Ectodermal cell (in vitro differentiated cells): ENCODE data around the gene DNAAF2.
"Not testable (repeated sequence)": the region's sequence is repeated elsewhere in the genome, so short reads cannot be mapped to it uniquely, and the experiment has no call there.

ENCODE experiments used
- H3K27ac ChIP-seq: 2 replicates; pipeline ENCODE4 v1.7.0; 2013; ENCODE audit warnings: mild to moderate bottlenecking, low read depth, low read length; ENCODE audit not compliant: insufficient read depth, poor library complexity, severe bottlenecking
- H3K27me3 ChIP-seq: 2 replicates; pipeline ENCODE4 v1.7.0; 2013; ENCODE audit warnings: mild to moderate bottlenecking, low read length; ENCODE audit not compliant: insufficient read depth, control insufficient read depth, poor library complexity, severe bottlenecking
- H3K36me3 ChIP-seq: one replicate; pipeline ENCODE4 v1.7.0; 2013; ENCODE audit warnings: low read length; ENCODE audit not compliant: control insufficient read depth, insufficient read depth
- H3K4me1 ChIP-seq: one replicate; pipeline ENCODE4 v1.7.0; 2013; ENCODE audit warnings: low read length; ENCODE audit not compliant: control insufficient read depth, insufficient read depth
- H3K4me3 ChIP-seq: 2 replicates; pipeline ENCODE4 v1.7.0; 2013; ENCODE audit warnings: low read depth, low read length, control low read depth; ENCODE audit not compliant: insufficient read depth
- H3K9me3 ChIP-seq: 2 replicates; pipeline ENCODE4 v1.7.0; 2013; ENCODE audit warnings: mild to moderate bottlenecking, low read length, moderate library complexity; ENCODE audit not compliant: control insufficient read depth
- WGBS, 2 experiments: methylation state at CpG; one replicate each; pipeline ENCODE4 v1.1.7; 2013; ENCODE audit warnings: missing lambda C conversion rate in 2 of 2; 5-methylcytosine and 5-hydroxymethylcytosine counted together

The DNAAF2 gene

DNA sequence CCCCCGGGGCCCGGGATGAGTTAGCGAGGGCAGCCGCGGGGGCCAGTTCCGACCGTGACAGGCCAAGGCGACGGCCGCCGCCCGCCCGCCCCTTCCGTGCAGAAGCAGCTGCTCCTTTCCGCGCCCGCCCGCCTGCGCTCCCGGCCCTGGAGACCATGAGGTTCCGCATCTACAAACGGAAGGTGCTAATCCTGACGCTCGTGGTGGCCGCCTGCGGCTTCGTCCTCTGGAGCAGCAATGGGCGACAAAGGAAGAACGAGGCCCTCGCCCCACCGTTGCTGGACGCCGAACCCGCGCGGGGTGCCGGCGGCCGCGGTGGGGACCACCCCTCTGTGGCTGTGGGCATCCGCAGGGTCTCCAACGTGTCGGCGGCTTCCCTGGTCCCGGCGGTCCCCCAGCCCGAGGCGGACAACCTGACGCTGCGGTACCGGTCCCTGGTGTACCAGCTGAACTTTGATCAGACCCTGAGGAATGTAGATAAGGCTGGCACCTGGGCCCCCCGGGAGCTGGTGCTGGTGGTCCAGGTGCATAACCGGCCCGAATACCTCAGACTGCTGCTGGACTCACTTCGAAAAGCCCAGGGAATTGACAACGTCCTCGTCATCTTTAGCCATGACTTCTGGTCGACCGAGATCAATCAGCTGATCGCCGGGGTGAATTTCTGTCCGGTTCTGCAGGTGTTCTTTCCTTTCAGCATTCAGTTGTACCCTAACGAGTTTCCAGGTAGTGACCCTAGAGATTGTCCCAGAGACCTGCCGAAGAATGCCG lies 13.7 kb downstream of the DNAAF2 start:
- 4% methylated on average over 65 of the region's 65 CpGs for WGBS, 2 experiments
- Histone ChIP-seq H3K36me3 (peaks cover 12% of the 10 kb centered on the region), H3K27ac (no peak overlapping the region), H3K27me3 (no peaks in the 10 kb centered on the region), H3K9me3 (no peaks in the 10 kb centered on the region), H3K4me3 (peak overlapping the region; percentile 93), H3K4me1 (peaks cover 9% of the 10 kb centered on the region)

GRCh38 chr14:49620182-49621113 lies 14.6 kb downstream of the DNAAF2 start, which contains the start of the genes MGAT2 and RPL36AL:
TSS of gene MGAT2 (plus strand) at chr14:49620799. CDS start at chr14:49621269, 470 bp downstream.
TSS of gene RPL36AL (minus strand) at chr14:49620626. CDS start at chr14:49619104, 1,522 bp downstream.
- H3K27me3 ChIP-seq = no peaks in the 10 kb centered on the region
- H3K27ac ChIP-seq = peak within 1 kb of the TSS; percentile 93
- H3K36me3 ChIP-seq = peaks cover 12% of the 10 kb centered on the region
- WGBS, 2 experiments = 0 to 1% methylated on average over 85 of the region's 85 CpGs
- H3K9me3 ChIP-seq = no peaks in the 10 kb centered on the region
- peaks cover 9% of the 10 kb centered on the region for H3K4me1 ChIP-seq
- H3K4me3 ChIP-seq = peak within 1 kb of the TSS; percentile 93

GRCh38 chr14:49619730-49620129 lies 15.3 kb downstream of the DNAAF2 start:
- 1% methylated on average over 11 of the region's 11 CpGs for WGBS, 2 experiments
- H3K27ac ChIP-seq = peak overlapping the region; percentile 93
- H3K9me3 ChIP-seq = no peaks in the 10 kb centered on the region
- H3K36me3 ChIP-seq = peaks cover 12% of the 10 kb centered on the region
- peaks cover 9% of the 10 kb centered on the region for H3K4me1 ChIP-seq
- no peaks in the 10 kb centered on the region for H3K27me3 ChIP-seq
- H3K4me3 ChIP-seq = peak overlapping the region; percentile 93

GRCh38 chr14:49619273-49619672 lies 15.8 kb downstream of the DNAAF2 start:
- Histone ChIP-seq H3K36me3 (peaks cover 12% of the 10 kb centered on the region), H3K4me3 (peak overlapping the region; percentile 93)
- not testable (repeated sequence) for H3K27ac ChIP-seq, H3K27me3 ChIP-seq, H3K4me1 ChIP-seq, H3K9me3 ChIP-seq
- WGBS, 2 experiments = 70 to 79% methylated on average over 19 of the region's 19 CpGs

DNA sequence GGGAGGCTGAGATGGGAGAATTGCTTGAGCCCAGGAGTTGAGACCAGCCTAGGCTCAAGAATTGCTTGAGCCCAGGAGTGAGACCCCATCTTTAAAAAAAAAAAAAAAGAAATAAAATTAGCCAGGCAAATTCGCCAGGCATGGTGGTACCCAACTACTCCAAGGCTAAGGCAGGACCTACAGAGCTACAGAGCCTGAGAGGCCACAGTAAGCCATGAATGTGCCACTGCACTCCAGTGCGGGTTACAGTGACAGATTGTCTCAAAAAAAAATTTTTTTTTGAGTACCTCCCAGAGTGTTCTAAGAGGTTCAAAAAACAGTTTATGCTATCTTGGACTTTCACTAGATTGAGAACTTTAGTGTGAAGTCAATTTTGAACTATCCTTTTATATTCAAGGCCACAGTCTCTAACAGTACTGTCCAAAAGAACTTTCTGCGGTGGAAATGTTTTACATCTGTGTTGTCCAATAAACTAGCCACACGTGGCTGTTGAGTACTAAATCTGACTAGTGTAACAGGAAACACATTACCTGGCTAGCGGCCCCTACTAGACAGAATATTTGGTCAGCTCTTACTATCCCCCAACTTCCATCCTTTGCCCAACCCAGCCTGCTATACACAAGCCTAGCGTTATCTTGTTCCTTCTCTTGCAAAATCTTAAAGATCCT lies 17.1 kb downstream of the DNAAF2 start:
- WGBS, 2 experiments = 96% methylated on average over 6 of the region's 6 CpGs
- no peaks in the 10 kb centered on the region for H3K27me3 ChIP-seq
- no peaks in the 10 kb centered on the region for H3K9me3 ChIP-seq
- H3K27ac ChIP-seq = no peak overlapping the region
- peaks cover 9% of the 10 kb centered on the region for H3K4me1 ChIP-seq
- peaks cover 12% of the 10 kb centered on the region for H3K36me3 ChIP-seq
- H3K4me3 ChIP-seq = no peak overlapping the region

- Histone ChIP-seq H3K27ac (no peak overlapping the region), H3K36me3 (peaks cover 12% of the 10 kb centered on the region), H3K4me1 (no peaks in the 10 kb centered on the region), H3K4me3 (no peak overlapping the region), H3K27me3 (no peaks in the 10 kb centered on the region), H3K9me3 (no peaks in the 10 kb centered on the region)
- 92 to 94% methylated on average over 6 of the region's 6 CpGs for WGBS, 2 experiments
Measured at GRCh38 chr14:49615776-49616175, 19.3 kb downstream of the DNAAF2 start.

DNA sequence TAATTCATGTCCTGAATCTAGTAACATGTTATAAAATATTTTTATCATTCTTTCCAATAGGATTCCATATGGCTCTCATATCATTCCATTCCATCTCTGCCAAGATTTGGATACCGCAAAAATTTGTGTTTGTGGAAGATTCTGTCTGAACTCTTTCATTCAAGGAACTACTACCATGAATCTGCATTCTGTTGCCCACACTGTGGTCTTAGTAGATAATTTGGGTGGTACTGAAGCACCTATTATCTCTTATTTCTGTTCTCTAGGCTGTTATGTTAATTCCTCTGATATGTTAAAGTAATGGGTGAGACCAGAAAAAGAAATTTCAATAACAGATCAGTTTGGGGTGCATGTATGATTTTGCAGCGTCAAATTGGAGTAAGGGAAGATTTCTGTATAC lies 20.8 kb downstream of the DNAAF2 start:
- H3K4me3 ChIP-seq = no peak overlapping the region
- no peaks in the 10 kb centered on the region for H3K9me3 ChIP-seq
- H3K4me1 ChIP-seq = no peaks in the 10 kb centered on the region

DNA sequence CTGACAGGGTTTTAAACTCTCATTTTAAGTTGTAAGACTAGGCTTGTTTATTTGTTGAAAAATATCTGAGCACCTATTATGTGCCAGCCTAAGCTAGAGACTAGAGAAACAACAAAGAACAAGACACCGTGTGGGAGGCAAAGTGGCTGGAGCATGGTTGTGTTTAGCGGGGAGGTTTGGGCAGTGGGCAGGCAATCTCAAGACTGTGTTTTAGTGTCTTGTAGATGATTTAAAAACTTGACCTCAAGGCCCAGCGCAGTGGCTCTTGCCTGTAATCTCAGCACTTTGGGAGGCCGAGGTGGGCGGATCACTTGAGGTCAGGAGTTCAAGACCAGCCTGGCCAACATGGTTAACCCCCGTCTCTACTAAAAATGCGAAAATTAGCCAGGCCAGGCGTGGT lies 22.4 kb downstream of the DNAAF2 start:
- H3K4me3 ChIP-seq = no peak overlapping the region
- no peaks in the 10 kb centered on the region for H3K27me3 ChIP-seq
- peaks cover 11% of the 10 kb centered on the region for H3K36me3 ChIP-seq
- H3K27ac ChIP-seq = no peak overlapping the region
- H3K9me3 ChIP-seq = no peaks in the 10 kb centered on the region
- WGBS, 2 experiments = 95 to 96% methylated on average over 8 of the region's 8 CpGs
- H3K4me1 ChIP-seq = no peaks in the 10 kb centered on the region

More for the DNA sequence above, 20.8 kb downstream of the DNAAF2 start:
- 94 to 100% methylated on average over 2 of the region's 2 CpGs for WGBS, 2 experiments
- Histone ChIP-seq H3K27me3 (no peaks in the 10 kb centered on the region), H3K27ac (no peak overlapping the region), H3K36me3 (peaks cover 12% of the 10 kb centered on the region)

- no peaks in the 10 kb centered on the region for H3K27me3 ChIP-seq
- H3K4me1 ChIP-seq = no peaks in the 10 kb centered on the region
- H3K4me3 ChIP-seq = no peak overlapping the region
- H3K36me3 ChIP-seq = peaks cover 10% of the 10 kb centered on the region
- no peak overlapping the region for H3K27ac ChIP-seq
- 97% methylated on average over 3 to 4 of the region's 4 CpGs for WGBS, 2 experiments
- H3K9me3 ChIP-seq = no peaks in the 10 kb centered on the region
Measured at GRCh38 chr14:49612251-49612650, 22.8 kb downstream of the DNAAF2 start.
